Activated CD8-positive, alpha-beta T cell treated with anti-CD3 and anti-CD28 coated beads for 36 hours (primary cell): ENCODE measurements around the gene PKM. TPM values are rescaled to one million over a fixed set of nuclear protein-coding genes. Genes with fewer than 3 reads are reported as not detected.

Experiments
- ATAC-seq: fragments of 200-7000 bp; cut with Tn5 transposase; one replicate; pipeline ENCODE4 v1.10.0; 2021; ENCODE audit warnings: mild to moderate bottlenecking, moderate library complexity
- CTCF ChIA-PET: fragments of 350-600 bp; sonication (Branson Sonifier 250); formaldehyde crosslinking; loops from one replicate; lab custom pipeline; 2021; ENCODE audit warnings: antibody characterized with exemption; lab: Charles Lee
- POLR2A ChIA-PET: fragments of 350-600 bp; sonication (Branson Sonifier 250); formaldehyde crosslinking; loops from one replicate; lab custom pipeline; 2021; ENCODE audit warnings: antibody characterized with exemption; lab: Charles Lee
- DNase-seq: peaks from one replicate; pipeline ENCODE4 v3.0.0-alpha.2; 2020
- H3K27ac Mint-ChIP-seq: one replicate; pipeline ENCODE4 v1.8.0; 2021; ENCODE audit warnings: mild to moderate bottlenecking, mixed read lengths
- H3K27me3 Mint-ChIP-seq: one replicate; pipeline ENCODE4 v1.8.0; 2021; ENCODE audit warnings: mixed read lengths
- H3K36me3 Mint-ChIP-seq: one replicate; pipeline ENCODE4 v1.8.0; 2021; ENCODE audit warnings: low read depth, mixed read lengths
- H3K4me1 Mint-ChIP-seq: one replicate; pipeline ENCODE4 v1.8.0; 2021; ENCODE audit warnings: low read depth, mixed read lengths
- H3K4me3 Mint-ChIP-seq: one replicate; pipeline ENCODE4 v1.8.0; 2021; ENCODE audit warnings: mild to moderate bottlenecking, moderate library complexity, mixed read lengths
- H3K9me3 Mint-ChIP-seq: one replicate; pipeline ENCODE4 v1.8.0; 2021; ENCODE audit warnings: mixed read lengths
- intact Hi-C: fragments of 100-400 bp; cut with micrococcal nuclease; formaldehyde crosslinking; loops from one replicate; pipeline ENCODE4 v1.10.0; 2022
- total RNA-seq, 2 experiments: library from RNA; stranded (reverse); gene quantifications; one replicate each; pipeline ENCODE4 v1.2.3, GENCODE V29; 2021
- TF ChIP-seq, protein P1 (sequence below): fragments of 200-600 bp; IDR thresholded peaks from one replicate; pipeline ENCODE4 v1.8.0; 2022; ENCODE audit warnings: antibody characterized with exemption, mild to moderate bottlenecking

The PKM gene
- total RNA-seq, 2 experiments from 2014 or later = 2,565 to 2,588 TPM

- DNase-seq (peak; percentile 30), ATAC-seq (no peak)
- Mint-ChIP-seq H3K27me3 (no peaks in the 10 kb centered on the region), H3K4me3 (peak overlapping the region; percentile 100), H3K9me3 (no peaks in the 10 kb centered on the region), H3K4me1 (peaks cover 45% of the 10 kb centered on the region), H3K27ac (peak overlapping the region; percentile 92), H3K36me3 (peaks cover 67% of the 10 kb centered on the region)
- TF ChIP-seq, protein P1, sequence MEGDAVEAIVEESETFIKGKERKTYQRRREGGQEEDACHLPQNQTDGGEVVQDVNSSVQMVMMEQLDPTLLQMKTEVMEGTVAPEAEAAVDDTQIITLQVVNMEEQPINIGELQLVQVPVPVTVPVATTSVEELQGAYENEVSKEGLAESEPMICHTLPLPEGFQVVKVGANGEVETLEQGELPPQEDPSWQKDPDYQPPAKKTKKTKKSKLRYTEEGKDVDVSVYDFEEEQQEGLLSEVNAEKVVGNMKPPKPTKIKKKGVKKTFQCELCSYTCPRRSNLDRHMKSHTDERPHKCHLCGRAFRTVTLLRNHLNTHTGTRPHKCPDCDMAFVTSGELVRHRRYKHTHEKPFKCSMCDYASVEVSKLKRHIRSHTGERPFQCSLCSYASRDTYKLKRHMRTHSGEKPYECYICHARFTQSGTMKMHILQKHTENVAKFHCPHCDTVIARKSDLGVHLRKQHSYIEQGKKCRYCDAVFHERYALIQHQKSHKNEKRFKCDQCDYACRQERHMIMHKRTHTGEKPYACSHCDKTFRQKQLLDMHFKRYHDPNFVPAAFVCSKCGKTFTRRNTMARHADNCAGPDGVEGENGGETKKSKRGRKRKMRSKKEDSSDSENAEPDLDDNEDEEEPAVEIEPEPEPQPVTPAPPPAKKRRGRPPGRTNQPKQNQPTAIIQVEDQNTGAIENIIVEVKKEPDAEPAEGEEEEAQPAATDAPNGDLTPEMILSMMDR = no peak
- CTCF ChIA-PET = interaction anchor here (1.0 to 4.0 kb wide), 14 partner anchors 11 to 59 kb away, joined by 3 to 35 read pairs (median 6); partner anchors contain the start of gene GRAMD2A
- intact Hi-C loops = loop anchor here (2.0 kb wide), 1 partner anchor 45 kb away; the partner anchor contains the start of gene PARP6
- POLR2A ChIA-PET = interaction anchor here (0.8 to 6.6 kb wide), 16 partner anchors 11 to 246 kb away, joined by 3 to 105 read pairs (median 8); partner anchors contain the start of genes ARIH1, GRAMD2A and HEXA
These were observed 3.3 kb downstream of the PKM start for GRCh38 chr15:72227720-72228119.

- peak overlapping the region; percentile 100 for H3K4me3 Mint-ChIP-seq
These were observed 3.8 kb downstream of the PKM start for GRCh38 chr15:72227192-72227586.

DNA sequence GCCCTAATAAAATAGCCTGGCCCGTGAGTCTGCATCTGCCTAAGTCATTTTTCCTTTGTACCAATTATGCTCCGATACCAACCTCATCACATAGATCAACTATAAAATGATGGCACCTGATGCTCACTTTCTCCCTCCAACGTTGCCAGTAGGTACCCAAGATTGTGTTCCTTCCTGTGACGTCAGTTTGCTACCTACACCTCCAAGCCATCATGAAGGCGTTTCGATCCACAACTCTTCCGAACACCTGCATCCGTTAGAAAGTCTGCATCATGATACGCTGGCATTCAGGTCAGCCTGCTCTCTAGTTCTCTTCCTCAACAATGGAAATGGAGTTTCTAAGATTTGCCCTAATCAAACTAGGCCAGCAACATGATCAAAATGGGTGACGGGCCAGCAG is 7.7 kb downstream of the PKM start:
- Mint-ChIP-seq H3K36me3 (peaks cover 91% of the 10 kb centered on the region), H3K4me1 (peaks cover 78% of the 10 kb centered on the region), H3K4me3 (peak overlapping the region; percentile 9), H3K9me3 (no peaks in the 10 kb centered on the region), H3K27ac (peak overlapping the region; percentile 84), H3K27me3 (no peaks in the 10 kb centered on the region)
- TF ChIP-seq, protein P1 = no peak
- intact Hi-C loops = no loop called here
- no peak for ATAC-seq
- POLR2A ChIA-PET = interaction anchor here (1.6 to 1.8 kb wide), 2 partner anchors 16 to 25 kb away, joined by 5 to 8 read pairs; partner anchors contain the start of gene GRAMD2A
- CTCF ChIA-PET = no interaction called here
- DNase-seq = no peak

More at GRCh38 chr15:72227192-72227586, 3.8 kb downstream of the PKM start:
- TF ChIP-seq, protein P1 = no peak
- DNase-seq = peak; percentile 73
- peak; percentile 25 for ATAC-seq
- Mint-ChIP-seq H3K27me3 (no peaks in the 10 kb centered on the region), H3K9me3 (no peaks in the 10 kb centered on the region), H3K27ac (peak overlapping the region; percentile 92), H3K36me3 (peaks cover 73% of the 10 kb centered on the region), H3K4me1 (peaks cover 45% of the 10 kb centered on the region)
- ChIA-PET CTCF (interaction anchor here (0.5 to 4.0 kb wide), 20 partner anchors 11 to 513 kb away, joined by 3 to 35 read pairs (median 4); partner anchors contain the start of gene GRAMD2A), POLR2A (interaction anchor here (0.8 to 6.6 kb wide), 17 partner anchors 11 to 248 kb away, joined by 3 to 105 read pairs (median 9); partner anchors contain the start of genes ARIH1, GRAMD2A and HEXA)
- intact Hi-C loops = loop anchor here (2.0 kb wide), 1 partner anchor 46 kb away; the partner anchor contains the start of gene PARP6

GRCh38 chr15:72222393-72222792 is 8.6 kb downstream of the PKM start:
- ChIA-PET POLR2A (interaction anchor here (0.9 to 2.8 kb wide), 8 partner anchors 9 to 49 kb away, joined by 3 to 15 read pairs (median 4); partner anchors contain the start of gene PKM), CTCF (interaction anchor here (1.5 to 3.6 kb wide), 2 partner anchors 14 to 22 kb away, joined by 4 to 17 read pairs; no protein-coding TSS in a partner anchor)
- Mint-ChIP-seq H3K4me3 (peak overlapping the region; percentile 40), H3K36me3 (peaks cover 88% of the 10 kb centered on the region), H3K4me1 (peaks cover 79% of the 10 kb centered on the region), H3K27ac (peak overlapping the region; percentile 84), H3K27me3 (no peaks in the 10 kb centered on the region), H3K9me3 (no peaks in the 10 kb centered on the region)
- ATAC-seq = no peak
- intact Hi-C loops = no loop called here
- no peak for DNase-seq
- TF ChIP-seq, protein P1 = no peak

DNA sequence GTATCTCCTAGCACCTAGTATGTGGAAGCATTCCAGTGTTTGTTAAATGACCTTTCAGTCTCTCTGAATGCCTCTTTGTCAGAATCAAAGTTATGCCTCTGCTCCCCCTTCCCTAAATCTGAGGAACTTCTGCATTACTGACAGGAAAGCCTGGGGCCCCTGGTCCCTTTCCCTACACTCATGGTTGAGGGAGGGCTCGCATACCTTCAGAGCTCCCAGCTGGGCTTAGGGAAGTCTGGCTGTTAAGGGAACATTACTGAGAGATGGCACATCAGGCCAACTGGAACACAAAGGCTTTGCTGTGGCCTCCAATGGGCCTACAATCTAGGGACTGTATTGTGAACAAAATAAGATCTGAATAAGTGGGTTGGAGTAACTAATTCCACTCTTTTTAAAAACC is 10.3 kb downstream of the PKM start:
- ChIA-PET CTCF (interaction anchor here (1.0 to 3.6 kb wide), 2 partner anchors 10 to 20 kb away, joined by 3 to 17 read pairs; no protein-coding TSS in a partner anchor), POLR2A (interaction anchor here (0.7 to 2.8 kb wide), 9 partner anchors 10 to 50 kb away, joined by 3 to 15 read pairs (median 5); partner anchors contain the start of gene PKM)
- H3K4me3 Mint-ChIP-seq = no peak overlapping the region
- DNase-seq = no peak
- intact Hi-C loops = no loop called here
- H3K4me1 Mint-ChIP-seq = peaks cover 79% of the 10 kb centered on the region
- peak overlapping the region; percentile 78 for H3K27ac Mint-ChIP-seq
- no peaks in the 10 kb centered on the region for H3K27me3 Mint-ChIP-seq
- no peak for ATAC-seq
- TF ChIP-seq, protein P1 = no peak
- peaks cover 83% of the 10 kb centered on the region for H3K36me3 Mint-ChIP-seq
- H3K9me3 Mint-ChIP-seq = no peaks in the 10 kb centered on the region
